Esophagus squamous epithelium (tissue), 5 donors: ENCODE results near the gene SYT1. TPM values are rescaled to one million over a fixed set of nuclear protein-coding genes. Genes with fewer than 3 reads are reported as not detected.

Experiments used
- DNase-seq: peaks from one replicate; lab custom pipeline; 2025; lab: John Stamatoyannopoulos, UW
- H3K27ac ChIP-seq, 4 donors: fragments of 200-600 bp; sonication (generic); one replicate each; pipeline ENCODE4 v1.5.1; 2016 to 2019; ENCODE audit warnings: mild to moderate bottlenecking in 1 of 4
- H3K27me3 ChIP-seq, 4 donors: fragments of 200-600 bp; sonication (generic); 1 replicate in 3 of 4; 2 replicates in 1 of 4; pipeline versions ENCODE4 v1.5.1 to v1.6.0; 2017 to 2021; ENCODE audit warnings: antibody characterized with exemption in 1 of 4
- H3K36me3 ChIP-seq, 3 donors: fragments of 200-600 bp; sonication (generic); one replicate each; pipeline ENCODE4 v1.5.1; 2016 to 2019
- H3K4me1 ChIP-seq, 3 donors: fragments of 200-600 bp; sonication (generic); one replicate each; pipeline ENCODE4 v1.5.1; 2017 to 2019
- H3K4me3 ChIP-seq, 4 donors: fragments of 200-600 bp; sonication (generic); 1 replicate in 3 of 4; 2 replicates in 1 of 4; pipeline ENCODE4 v1.5.1; 2016 to 2019; ENCODE audit warnings: mild to moderate bottlenecking in 2 of 4, moderate library complexity in 1 of 4
- H3K9me3 ChIP-seq, 3 donors: fragments of 200-600 bp; sonication (generic); one replicate each; pipeline ENCODE4 v1.5.1; 2016 to 2019
- POLR2A ChIP-seq, 4 donors: fragments of 450-650 bp; IDR thresholded peaks; one replicate each; pipeline ENCODE4 v1.6.1; 2017; ENCODE audit warnings: antibody characterized with exemption in 4 of 4, mild to moderate bottlenecking in 4 of 4, moderate library complexity in 3 of 4
- WGBS, 2 donors: methylation state at CpG; one replicate each; pipeline ENCODE4 v1.1.5; 2018; 5-methylcytosine and 5-hydroxymethylcytosine counted together
- intact Hi-C: fragments of 100-400 bp; cut with DNase I; formaldehyde crosslinking; loops from one replicate; pipeline ENCODE4 v1.15.0; 2022
- total RNA-seq, 4 donors: library from RNA; depleted of rRNA; stranded (reverse); fragments of >200 nt; gene quantifications; one replicate each; pipeline ENCODE4 v1.1.0, GENCODE V29; 2016
- TF ChIP-seq, protein P1 (sequence below), 6 experiments: fragments of 450-650 bp in 4 of 6; fragments of 200-600 bp in 2 of 6; sonication (generic) in 2 of 6; IDR thresholded peaks; one replicate each; pipeline ENCODE4 v1.5.1; 2016 to 2019; ENCODE audit warnings: antibody characterized with exemption in 6 of 6, mild to moderate bottlenecking in 4 of 6, moderate library complexity in 4 of 6
- donor health status: DM: yes; HTN: yes; CAD: no.

SYT1 gene
- total RNA-seq, 4 donors from 2014 or later, result 0.26 to 2.7 TPM; not detected in 2

DNA sequence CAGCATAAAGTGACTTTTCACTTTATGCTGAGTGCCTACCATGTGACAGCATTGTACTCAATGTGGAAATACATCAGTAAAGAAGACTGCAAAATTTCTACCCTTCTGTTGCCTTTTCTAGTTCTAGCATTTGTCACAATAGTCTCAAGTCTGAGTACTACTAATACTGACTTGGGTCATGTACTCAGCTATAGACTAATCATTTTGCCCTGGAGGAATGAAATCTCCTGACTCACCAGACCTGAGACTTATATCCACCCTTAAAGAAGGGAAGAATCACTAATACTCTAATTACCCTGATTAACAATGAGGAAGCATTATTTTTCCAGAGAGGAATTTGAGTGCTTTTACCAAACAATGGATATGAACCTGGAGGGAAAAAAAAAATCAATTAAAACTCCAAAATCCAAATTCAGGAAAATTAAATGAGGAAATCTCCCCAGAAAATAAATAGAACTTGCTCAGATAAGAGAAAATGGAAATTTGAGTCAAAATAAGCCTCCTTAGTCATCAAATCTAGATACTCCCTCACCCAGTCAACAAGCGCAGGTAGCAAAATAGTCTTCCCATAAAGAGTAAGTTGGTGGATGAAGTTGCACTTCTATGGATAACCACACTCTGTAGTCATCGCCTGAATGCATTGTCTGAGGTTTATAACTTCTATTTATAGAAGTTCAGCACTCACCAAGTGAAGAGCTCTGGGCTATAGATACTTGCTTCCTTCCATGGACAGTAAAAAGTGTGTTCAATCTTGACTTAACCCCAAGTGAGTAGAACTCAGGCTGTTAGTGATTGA, 386.6 kb downstream of the SYT1 start:
- WGBS, 2 donors, result 85 to 89% methylated on average over 2 of the region's 2 CpGs
- Histone ChIP-seq H3K4me1 (no peaks in the 10 kb centered on the region), H3K9me3 (no peaks in the 10 kb centered on the region), H3K36me3 (no peaks in the 10 kb centered on the region), H3K27me3 (no peaks in the 10 kb centered on the region), H3K4me3 (no peak overlapping the region), H3K27ac (no peak overlapping the region)
- no peak for TF ChIP-seq POLR2A (IDR thresholded peaks at IDR 0.05)
- TF ChIP-seq, protein P1, sequence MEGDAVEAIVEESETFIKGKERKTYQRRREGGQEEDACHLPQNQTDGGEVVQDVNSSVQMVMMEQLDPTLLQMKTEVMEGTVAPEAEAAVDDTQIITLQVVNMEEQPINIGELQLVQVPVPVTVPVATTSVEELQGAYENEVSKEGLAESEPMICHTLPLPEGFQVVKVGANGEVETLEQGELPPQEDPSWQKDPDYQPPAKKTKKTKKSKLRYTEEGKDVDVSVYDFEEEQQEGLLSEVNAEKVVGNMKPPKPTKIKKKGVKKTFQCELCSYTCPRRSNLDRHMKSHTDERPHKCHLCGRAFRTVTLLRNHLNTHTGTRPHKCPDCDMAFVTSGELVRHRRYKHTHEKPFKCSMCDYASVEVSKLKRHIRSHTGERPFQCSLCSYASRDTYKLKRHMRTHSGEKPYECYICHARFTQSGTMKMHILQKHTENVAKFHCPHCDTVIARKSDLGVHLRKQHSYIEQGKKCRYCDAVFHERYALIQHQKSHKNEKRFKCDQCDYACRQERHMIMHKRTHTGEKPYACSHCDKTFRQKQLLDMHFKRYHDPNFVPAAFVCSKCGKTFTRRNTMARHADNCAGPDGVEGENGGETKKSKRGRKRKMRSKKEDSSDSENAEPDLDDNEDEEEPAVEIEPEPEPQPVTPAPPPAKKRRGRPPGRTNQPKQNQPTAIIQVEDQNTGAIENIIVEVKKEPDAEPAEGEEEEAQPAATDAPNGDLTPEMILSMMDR (IDR thresholded peaks at IDR 0.05), result no peak
- no peak for DNase-seq
- intact Hi-C loops, result no loop called here

DNA sequence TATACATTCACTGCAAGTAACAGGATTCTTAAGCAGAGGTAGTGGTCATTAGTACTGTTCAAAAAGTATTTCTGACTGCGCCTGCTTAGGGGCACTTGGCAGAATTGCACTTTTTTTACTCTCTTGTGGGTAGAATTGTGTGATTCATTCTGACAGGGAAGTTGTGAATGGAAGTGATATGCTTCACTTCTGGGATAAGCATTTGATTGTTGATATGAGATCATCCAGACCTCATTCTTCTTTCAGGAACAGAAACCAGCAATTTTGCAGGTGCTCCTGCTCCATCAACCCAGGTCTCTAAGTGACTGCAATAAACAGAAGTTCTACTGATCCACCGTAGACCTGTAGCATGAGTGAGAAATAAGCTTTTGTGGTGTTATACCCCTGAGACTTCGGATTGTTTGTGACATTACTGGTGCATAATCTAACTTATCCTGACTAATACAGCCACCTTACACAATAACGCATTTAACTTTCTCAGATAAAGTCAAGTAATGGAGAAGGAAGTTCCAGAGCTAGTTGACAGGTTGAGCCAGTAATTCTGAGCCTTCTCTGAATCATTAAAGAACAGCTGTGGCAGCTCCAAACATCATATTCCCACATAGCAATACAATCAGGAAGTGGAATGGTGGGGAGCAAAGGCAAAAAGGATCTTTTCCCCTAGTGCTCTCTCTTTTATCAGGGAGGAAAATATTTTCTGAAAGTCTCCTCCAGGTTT, 387.9 kb downstream of the SYT1 start:
- WGBS, 2 donors, result 77 to 78% methylated on average over 4 of the region's 4 CpGs
- H3K4me3 ChIP-seq, result no peak overlapping the region
- H3K27me3 ChIP-seq, result no peaks in the 10 kb centered on the region
- DNase-seq, result no peak
- H3K4me1 ChIP-seq, result no peaks in the 10 kb centered on the region
- TF ChIP-seq POLR2A (IDR thresholded peaks at IDR 0.05), result no peak
- TF ChIP-seq, protein P1 (IDR thresholded peaks at IDR 0.05), result no peak
- H3K9me3 ChIP-seq, result no peaks in the 10 kb centered on the region
- H3K27ac ChIP-seq, result no peak overlapping the region
- H3K36me3 ChIP-seq, result no peaks in the 10 kb centered on the region
- intact Hi-C loops, result no loop called here

DNA sequence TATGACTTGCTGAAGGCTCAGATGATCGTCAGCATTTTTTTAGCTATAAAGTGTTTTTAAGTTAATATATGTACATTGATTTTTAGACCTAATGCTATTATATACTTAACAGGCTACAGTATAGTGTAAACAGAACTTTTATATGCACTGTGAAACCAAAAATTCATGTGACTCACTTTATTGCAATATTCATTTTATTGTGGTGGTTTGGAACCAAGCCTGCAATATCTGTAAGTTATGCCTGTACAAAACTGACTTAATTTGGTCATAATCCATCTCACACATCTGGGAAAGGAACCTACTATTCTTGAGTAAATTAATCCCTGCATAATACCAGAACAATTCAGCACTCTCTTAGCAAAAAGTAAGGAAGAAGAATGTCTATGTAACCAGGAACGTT, 390.7 kb downstream of the SYT1 start:
- Histone ChIP-seq H3K36me3 (no peaks in the 10 kb centered on the region), H3K4me3 (no peak overlapping the region), H3K27ac (no peak overlapping the region), H3K27me3 (no peaks in the 10 kb centered on the region), H3K4me1 (no peaks in the 10 kb centered on the region), H3K9me3 (no peaks in the 10 kb centered on the region)
- no peak for DNase-seq
- no peak for TF ChIP-seq POLR2A (IDR thresholded peaks at IDR 0.05)
- TF ChIP-seq, protein P1 (IDR thresholded peaks at IDR 0.05), result no peak
- intact Hi-C loops, result no loop called here
- 47 to 50% methylated on average over 2 of the region's 2 CpGs for whole genome bisulfite sequencing, 2 donors

DNA sequence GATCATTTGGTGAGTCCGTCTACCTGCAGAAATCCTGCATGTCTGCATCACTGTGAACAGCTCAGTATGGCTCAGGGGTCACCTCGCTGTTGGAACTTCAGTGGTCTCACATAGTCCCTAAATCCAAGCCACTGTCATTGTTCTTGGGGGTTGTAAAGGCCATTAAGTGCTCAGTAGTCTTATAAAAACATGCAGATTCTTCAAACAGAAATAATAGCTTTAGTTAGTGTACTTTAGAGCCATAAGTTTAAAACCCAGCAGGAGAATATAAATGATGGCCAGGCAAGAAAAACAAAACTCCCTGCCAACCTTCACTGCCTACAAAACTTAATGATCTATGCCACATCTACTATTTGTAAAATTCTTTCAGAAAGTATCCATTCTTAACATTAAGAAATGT, 396.3 kb downstream of the SYT1 start:
- intact Hi-C loops, result no loop called here
- no peak overlapping the region for H3K27ac ChIP-seq
- H3K27me3 ChIP-seq, result no peaks in the 10 kb centered on the region
- H3K36me3 ChIP-seq, result no peaks in the 10 kb centered on the region
- WGBS, 2 donors, result 55 to 58% methylated on average over 2 of the region's 2 CpGs
- no peak for DNase-seq
- H3K9me3 ChIP-seq, result no peaks in the 10 kb centered on the region
- TF ChIP-seq, protein P1 (IDR thresholded peaks at IDR 0.05), result no peak
- TF ChIP-seq POLR2A (IDR thresholded peaks at IDR 0.05), result no peak
- no peak overlapping the region for H3K4me3 ChIP-seq
- H3K4me1 ChIP-seq, result no peaks in the 10 kb centered on the region

DNA sequence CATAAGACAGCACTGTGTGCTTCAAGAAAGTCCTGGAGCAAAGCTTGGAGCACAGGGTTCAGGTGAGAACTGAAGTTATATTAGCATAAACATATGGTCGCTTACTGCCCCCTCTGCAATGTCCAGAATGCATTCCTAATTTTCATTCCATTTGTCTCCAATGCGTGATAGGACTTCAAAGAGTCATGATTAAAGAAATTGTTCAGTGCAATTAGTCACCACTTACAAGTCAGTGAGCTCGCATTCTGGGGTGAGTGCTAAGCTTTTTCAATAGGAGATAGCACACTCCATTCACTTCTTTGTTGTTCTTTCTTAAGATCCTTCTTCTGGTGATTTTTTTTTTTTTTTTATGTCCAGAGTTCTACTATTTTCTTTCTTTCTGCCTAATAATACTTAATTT, 398.4 kb downstream of the SYT1 start:
- Histone ChIP-seq H3K36me3 (no peaks in the 10 kb centered on the region), H3K27me3 (no peaks in the 10 kb centered on the region), H3K4me1 (no peaks in the 10 kb centered on the region), H3K4me3 (no peak overlapping the region), H3K9me3 (no peaks in the 10 kb centered on the region), H3K27ac (no peak overlapping the region)
- TF ChIP-seq, protein P1 (IDR thresholded peaks at IDR 0.05), result no peak
- intact Hi-C loops, result no loop called here
- WGBS, 2 donors, result 56 to 60% methylated on average over 3 of the region's 3 CpGs
- DNase-seq, result no peak
